ENCODE results near the gene ADRM1.

DNA sequence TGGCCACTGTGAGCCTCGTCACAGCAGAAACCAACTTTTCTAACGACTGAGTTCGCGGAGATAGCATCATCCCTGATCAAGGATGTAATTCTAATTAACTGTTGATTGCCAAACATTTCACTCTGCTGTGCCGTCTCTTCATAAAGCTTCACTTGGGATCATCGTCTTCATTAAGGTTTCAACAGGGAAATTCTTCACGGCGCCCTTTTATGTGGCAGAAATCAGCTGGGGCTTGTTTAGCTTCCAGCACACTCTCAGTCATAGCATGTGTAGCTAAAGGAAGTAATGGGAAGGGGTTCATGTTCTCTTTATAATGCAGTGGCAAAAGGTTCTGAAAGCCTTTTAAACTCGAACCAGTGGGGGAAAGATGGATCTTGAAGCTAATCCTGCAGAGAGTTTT lies 8.9 kb upstream of the ADRM1 start:
- TF ChIP-seq, protein P1, sequence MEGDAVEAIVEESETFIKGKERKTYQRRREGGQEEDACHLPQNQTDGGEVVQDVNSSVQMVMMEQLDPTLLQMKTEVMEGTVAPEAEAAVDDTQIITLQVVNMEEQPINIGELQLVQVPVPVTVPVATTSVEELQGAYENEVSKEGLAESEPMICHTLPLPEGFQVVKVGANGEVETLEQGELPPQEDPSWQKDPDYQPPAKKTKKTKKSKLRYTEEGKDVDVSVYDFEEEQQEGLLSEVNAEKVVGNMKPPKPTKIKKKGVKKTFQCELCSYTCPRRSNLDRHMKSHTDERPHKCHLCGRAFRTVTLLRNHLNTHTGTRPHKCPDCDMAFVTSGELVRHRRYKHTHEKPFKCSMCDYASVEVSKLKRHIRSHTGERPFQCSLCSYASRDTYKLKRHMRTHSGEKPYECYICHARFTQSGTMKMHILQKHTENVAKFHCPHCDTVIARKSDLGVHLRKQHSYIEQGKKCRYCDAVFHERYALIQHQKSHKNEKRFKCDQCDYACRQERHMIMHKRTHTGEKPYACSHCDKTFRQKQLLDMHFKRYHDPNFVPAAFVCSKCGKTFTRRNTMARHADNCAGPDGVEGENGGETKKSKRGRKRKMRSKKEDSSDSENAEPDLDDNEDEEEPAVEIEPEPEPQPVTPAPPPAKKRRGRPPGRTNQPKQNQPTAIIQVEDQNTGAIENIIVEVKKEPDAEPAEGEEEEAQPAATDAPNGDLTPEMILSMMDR (IDR thresholded peaks at IDR 0.05) = no peak
- TF ChIP-seq POLR2A (IDR thresholded peaks at IDR 0.05; ENCODE audit: low read depth) (no peak), EP300 (IDR thresholded peaks at IDR 0.05) (no peak)

All from esophagus muscularis mucosa (tissue), 4 donors.